WTC11 (cell line): ENCODE results near the gene IRX2.

ENCODE experiments used
- E2F1 ChIP-seq: sonication (generic); formaldehyde crosslinking; IDR thresholded peaks from 2 replicates; pipeline ENCODE4 v1.8.0; 2022; ENCODE audit warnings: mild to moderate bottlenecking, missing genetic modification reagents
- USF2 ChIP-seq: sonication (generic); formaldehyde crosslinking; IDR thresholded peaks from 2 replicates; pipeline ENCODE4 v1.8.1; 2023; ENCODE audit warnings: mild to moderate bottlenecking, missing genetic modification reagents, moderate library complexity

GRCh38 chr5:2724831-2725230 is 26.6 kb downstream of the IRX2 start:
- no peak for TF ChIP-seq USF2 (CRISPR knock-in tag)
- no peak for TF ChIP-seq E2F1 (CRISPR knock-in tag)
